CD4-positive, alpha-beta T cell treated with Interferon gamma for 1 hour (primary cell): ENCODE results near the gene GPRIN1.

Source experiments
- DNase-seq: peaks from one replicate; pipeline ENCODE4 v3.0.0-alpha.2; 2020

Gene GPRIN1

GRCh38 chr5:176642675-176643490 is 32.9 kb upstream of the GPRIN1 start:
- no peak for DNase-seq

- DNase-seq, result no peak
Observed at GRCh38 chr5:176640616-176641015, 30.7 kb upstream of the GPRIN1 start.

- DNase-seq, result no peak
Observed at GRCh38 chr5:176639981-176640380, 30.0 kb upstream of the GPRIN1 start.

DNA sequence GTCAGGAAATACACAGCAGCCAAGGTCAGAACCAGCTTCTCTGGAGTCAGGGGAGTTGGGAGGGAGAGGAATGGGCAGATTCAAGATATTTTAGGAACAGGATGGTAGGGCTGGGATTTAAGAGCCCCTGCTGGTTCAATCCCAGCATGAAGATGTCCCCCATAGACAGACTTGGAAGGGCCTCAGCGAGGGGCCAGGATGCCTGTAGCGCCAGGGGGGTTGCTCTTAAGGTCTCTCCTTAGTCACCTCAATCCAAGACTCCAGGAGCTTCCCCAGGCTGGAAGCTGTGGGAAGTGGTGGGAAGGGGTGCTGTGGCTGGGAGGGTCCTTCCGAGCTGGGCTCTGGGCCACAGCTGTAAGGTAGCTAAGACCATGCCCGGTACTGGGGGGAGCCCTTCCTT is 29.3 kb upstream of the GPRIN1 start:
- DNase-seq, result no peak

- no peak for DNase-seq
Observed at GRCh38 chr5:176638437-176638836, 28.5 kb upstream of the GPRIN1 start.

DNA sequence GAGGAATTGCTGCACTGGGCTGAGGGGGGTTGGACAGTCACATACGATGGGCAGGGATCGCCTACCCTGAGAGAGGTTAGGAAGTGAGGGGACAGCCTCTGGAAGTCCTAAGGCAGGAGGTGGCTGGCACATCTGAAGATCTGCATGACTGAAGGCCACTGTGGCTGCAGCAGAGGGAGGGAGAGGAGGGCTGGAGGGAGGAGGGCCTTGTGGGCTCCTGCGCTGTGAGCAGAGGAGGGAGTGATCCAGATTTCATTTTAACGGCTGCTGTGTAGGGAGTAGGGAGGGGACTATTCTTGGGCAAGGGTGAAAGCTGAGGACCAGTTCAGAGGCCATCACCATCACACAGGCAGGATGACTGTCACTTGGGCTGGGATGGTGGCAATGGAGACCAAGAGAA is 27.6 kb upstream of the GPRIN1 start:
- no peak for DNase-seq

GRCh38 chr5:176636426-176636825 is 26.5 kb upstream of the GPRIN1 start:
- DNase-seq, result no peak

GRCh38 chr5:176633598-176633997 is 23.6 kb upstream of the GPRIN1 start:
- no peak for DNase-seq

GRCh38 chr5:176632745-176633144 is 22.8 kb upstream of the GPRIN1 start:
- no peak for DNase-seq

- no peak for DNase-seq
Observed at GRCh38 chr5:176631383-176632200, 21.6 kb upstream of the GPRIN1 start.

DNA sequence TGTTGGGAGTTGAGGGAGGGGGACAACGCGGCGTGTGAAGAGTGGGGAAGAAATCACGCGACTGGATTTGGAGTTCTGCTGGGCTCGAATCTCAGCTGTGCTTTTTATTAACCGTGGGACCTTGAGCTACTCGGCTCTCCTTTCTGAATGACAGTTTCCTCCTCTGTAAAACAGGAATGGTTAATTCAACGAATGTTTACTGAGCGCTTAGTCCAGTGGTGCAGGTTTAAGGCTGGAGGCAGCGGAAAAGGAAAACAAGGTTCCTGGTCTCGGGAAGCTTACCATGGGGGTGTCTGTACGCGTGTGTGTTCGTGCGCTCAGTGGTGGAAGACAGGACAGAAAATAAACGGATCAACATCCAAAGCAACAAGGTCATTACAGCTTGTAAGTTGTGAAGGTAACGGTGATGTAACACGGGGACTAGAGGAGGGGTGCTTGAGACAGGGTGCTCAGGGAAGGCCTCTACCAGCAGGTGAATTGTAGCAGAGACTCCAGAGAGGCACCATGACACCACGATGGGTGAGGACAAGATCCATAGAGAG is 20.8 kb upstream of the GPRIN1 start:
- DNase-seq, result no peak

GRCh38 chr5:176629853-176630680 is 20.1 kb upstream of the GPRIN1 start, which contains the start of the genes EIF4E1B and SNCB:
TSS of gene EIF4E1B (plus strand) at chr5:176630675. CDS start at chr5:176642788, 12,113 bp downstream.
TSS of gene SNCB (minus strand) at chr5:176630534. CDS start at chr5:176629654, 880 bp downstream.
- DNase-seq, result peak; percentile 51

DNA sequence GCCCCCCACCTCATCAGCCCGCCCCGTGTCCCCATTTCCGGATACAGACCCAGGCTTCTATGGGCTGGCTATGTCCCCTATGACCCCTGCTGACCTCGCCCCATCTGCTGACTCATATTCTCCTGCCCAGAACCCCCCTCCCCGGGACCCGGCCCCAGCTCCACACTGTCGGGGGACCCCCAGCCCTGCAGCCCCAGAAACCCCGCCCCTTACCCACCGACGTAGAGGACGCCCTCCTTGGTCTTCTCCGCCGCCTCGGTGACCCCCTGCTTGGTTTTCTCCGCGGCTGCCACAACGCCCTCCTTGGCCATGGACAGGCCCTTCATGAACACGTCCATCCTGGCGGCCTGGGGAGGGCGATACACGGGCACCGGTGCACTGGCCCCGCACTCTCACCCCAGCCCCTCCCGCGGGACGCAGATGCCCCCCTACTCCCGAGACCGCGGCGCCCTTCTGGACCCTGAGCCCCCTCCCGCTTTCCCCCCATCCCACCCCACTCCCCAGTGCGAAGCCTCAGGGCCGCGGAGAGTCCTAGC is 19.4 kb upstream of the GPRIN1 start:
- DNase-seq, result no peak

DNA sequence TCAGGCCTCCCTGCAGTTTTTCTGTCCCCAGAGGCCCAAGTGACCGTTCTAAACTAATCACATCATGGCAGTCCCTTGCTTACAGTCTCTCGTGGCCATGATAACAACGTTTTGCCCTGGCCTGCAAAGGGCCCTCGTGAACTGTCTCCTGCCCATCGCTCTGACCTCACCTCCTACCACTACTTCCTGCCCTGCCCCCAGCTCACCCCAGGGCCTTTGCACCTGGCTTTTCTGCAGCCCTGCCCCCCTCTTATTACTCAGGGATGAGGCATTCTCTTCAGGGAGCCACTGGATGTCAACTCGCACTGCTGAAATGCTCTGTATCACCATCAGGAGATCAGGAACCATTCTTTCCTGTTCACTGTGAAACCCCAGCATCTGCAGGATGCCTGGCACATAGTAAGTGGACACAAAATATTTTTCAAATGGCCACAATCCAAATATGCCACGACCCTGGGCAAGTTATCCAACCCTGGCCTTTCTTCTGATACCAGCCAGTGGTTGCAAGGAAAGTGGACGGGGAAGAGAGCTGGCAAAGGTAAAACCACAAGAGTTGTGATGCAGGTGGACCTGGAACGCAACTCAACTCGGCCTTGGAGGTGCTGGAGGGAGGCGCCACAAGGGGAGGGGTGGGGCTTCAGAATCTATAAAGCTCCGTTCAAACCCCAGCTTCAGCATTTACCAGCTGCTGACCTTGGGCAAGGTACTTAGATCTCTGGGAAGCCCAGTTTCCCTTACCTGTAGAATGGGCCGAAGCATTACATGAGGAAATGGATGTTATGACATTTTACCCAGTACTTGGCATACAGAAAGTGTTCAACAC is 18.7 kb upstream of the GPRIN1 start:
- no peak for DNase-seq

DNA sequence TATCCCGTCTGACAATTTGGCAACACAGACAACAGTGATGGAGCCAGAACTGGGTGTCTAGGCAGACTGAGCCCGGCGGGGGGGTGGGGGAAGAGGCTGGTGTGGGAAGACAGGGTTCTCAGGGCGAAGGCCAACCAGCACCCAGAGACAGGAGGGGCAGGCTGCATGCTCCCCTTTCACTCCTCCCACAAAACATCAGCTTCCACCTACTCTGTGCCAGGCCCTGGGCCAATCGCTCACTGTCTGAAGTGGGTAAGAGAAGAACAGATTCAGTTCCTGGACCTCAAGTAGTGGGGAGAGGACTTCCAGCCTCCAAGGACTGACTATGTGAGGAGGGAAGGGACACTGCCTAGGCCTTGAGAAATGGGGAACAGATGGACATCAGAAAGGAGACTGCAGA is 17.6 kb upstream of the GPRIN1 start:
- no peak for DNase-seq

DNA sequence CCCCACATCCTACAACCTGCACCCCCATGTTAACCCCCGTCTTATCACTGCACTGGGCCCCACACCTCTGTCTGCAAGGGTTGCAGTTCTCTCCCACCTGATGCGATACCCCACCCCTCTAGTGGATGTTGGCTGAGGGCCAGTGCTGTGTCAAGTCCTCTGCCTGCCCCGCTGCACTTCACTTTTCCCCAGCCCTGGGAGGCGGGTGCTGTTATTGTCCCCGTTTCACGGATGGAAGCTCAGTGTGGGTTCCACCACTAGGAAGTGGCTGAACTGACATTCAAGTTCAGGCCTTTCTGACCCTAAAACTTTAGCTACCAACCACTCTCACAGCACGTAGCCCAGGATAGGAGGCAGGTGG is 16.9 kb upstream of the GPRIN1 start:
- DNase-seq, result no peak

DNA sequence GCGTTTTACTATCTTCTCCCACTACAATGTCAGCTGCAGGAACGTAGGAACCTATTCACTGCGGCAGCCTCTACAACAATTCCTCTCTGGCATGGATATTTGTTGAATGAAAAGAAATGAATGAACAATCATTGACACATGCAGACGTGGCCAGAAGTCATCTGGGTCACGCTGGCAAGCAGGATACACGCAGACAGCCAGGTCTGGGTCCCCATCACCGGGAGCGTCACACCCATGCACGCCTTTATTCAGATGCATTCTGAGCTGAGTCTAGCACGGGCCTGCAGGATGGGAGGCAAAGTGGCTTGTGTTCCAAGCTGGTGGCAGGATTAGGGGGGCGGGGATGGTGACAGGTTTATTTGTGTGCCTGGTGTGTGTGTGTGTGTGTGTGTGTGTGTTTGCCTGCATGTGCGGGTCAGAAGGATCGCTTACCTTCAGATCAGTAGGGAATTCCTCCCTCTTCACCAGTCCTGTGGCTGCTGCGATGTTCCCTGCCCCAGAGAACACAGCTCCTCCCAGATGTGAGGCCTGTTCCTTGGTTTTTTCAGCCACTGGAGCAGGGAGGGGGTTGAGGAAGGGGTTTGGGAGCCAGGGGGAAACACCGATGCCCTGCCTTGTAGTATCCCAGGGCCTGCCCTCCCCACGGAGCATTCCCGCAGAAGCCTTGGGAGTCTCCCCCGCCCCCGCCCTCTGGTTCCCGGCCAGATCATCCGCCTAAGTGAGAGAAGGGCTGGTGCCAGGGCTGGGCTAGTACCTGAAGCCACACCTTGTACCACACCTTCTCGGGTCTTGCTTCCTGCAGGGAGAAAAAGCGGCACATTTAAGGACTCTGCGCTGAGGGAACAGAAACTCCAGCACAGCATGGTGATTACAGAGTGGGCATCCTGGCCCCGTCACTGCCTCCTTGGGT is 16.3 kb upstream of the GPRIN1 start:
- DNase-seq, result no peak

GRCh38 chr5:176625512-176625911 is 15.6 kb upstream of the GPRIN1 start:
- DNase-seq, result no peak

DNA sequence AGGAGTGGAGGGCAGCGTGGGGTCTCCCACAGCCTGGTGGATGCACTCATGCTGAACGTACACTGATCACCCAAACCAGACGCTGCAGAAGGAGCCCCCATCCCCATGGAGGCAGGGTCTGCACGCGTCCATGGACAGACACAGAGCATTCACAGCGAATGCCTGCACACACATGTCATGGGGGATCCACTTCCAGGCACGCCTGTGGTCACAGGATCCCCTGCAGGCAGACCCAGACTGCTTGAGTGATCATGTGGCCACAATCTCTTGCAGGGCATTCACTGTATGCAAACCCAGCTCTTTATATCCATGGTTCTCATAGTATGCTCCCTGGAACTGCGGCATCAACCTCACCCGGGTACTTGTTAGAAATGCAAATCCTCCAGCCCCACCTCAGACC is 15.0 kb upstream of the GPRIN1 start:
- DNase-seq, result no peak

DNA sequence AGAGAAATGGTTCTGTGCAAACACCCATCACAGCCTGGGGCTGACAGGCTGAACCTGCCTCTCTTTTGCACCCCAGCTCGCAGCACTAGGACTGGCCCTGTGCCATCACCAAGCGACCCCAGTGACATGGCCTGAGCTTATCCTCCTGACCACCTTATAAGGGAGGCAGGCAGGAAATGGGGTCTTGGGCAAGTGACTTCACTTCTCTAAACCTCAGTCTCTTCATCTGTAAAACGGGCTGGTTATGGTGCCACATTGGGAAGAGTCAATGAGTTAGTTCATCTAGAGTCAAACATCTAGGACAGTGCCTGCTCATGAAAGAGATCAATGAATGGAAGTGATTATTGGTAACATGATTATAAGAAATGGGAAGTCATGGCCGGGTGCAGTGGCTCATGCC is 14.2 kb upstream of the GPRIN1 start:
- DNase-seq, result no peak

DNA sequence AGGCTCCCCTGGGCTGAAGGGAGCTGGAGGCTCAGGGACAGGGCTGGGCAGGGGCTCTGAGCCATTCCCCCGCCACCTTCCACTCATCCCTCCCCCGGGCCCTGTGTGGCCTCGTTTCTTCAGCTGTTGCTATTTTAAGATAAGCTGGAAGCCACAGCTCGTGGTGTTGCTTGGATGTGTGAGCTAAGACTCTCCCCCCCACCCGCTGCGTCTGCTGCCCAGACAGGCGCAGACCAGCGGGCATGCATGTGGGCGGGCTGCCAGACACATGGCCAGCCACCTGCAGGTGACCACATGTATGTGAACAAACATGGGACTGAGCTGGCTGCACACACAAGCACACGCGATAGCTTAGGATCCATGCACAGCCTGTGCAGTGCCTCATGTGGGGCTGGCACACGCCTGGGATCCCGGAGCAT is 11.7 kb upstream of the GPRIN1 start:
- no peak for DNase-seq
